ENCODE data around the gene MRPS6. TPM values are rescaled to one million over a fixed set of nuclear protein-coding genes. Genes with fewer than 3 reads are reported as not detected.
A peak's percentile ranks its signal among the peaks of the same experiment; 100 is the strongest.

The MRPS6 gene
- total and polyA plus RNA-seq, 10 of the 15 experiments (the other 5 are each of a cell fraction or from before 2014, with no cell fraction given) = 32.5 to 232 (median 90.3) TPM

DNA sequence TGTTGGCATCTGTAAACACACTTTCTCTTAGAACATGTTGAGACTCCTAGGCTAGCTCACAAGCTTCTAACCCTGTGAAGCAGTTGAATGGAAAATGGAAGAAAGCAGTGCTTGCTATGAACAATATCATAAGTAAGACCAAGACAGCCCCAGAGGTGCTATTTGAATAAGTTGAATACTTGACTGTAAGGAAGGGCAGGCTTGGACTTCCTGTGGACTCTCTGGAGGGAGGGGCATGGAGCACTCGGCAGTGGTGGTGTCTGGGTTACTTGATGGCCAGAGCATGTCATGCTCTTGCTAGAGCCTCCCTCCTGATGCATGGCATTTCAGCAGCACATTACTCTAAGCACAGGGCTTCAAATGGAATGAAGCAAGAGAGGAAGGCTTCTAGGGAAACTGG is 60.0 kb downstream of the MRPS6 start:
- 68% methylated on average over 1 of the region's 1 CpG for WGBS (ENCODE audit: insufficient coverage, insufficient replicate concordance, low lambda C conversion rate, missing lambda C conversion rate)
- ChIA-PET SMC1A (ENCODE audit: uncharacterized antibody, unreplicated experiment) (interaction anchor here (1.2 to 1.3 kb wide), 2 partner anchors 52 to 82 kb away, joined by 3 to 4 read pairs; no protein-coding TSS in a partner anchor), CTCF (interaction anchor here (0.6 to 1.7 kb wide), 2 partner anchors 13 to 57 kb away, joined by 3 to 7 read pairs; no protein-coding TSS in a partner anchor), POLR2A (no interaction called here), RAD21 (ENCODE audit: unreplicated experiment) (no interaction called here)
- H4K20me1 ChIP-seq (ENCODE audit: control insufficient read depth, insufficient read depth) = no peaks in the 10 kb centered on the region
- peaks cover 2% of the 10 kb centered on the region for H3K79me2 ChIP-seq (ENCODE audit: control insufficient read depth, insufficient read depth, low read length)
- no peak for FAIRE-seq
- no peak for DNase-seq (ENCODE audit: low read depth, low spot score)
- H3K27me3 ChIP-seq (replicated peaks in 1 of 2; ENCODE audit: control insufficient read depth in 2 of 2, insufficient read depth in 2 of 2, low read length in 1 of 2) = no peaks in the 10 kb centered on the region
- H2AFZ ChIP-seq (ENCODE audit: control insufficient read depth, low read depth, low read length) = no peak overlapping the region
- peak; percentile 42 for ATAC-seq
- H3K36me3 ChIP-seq (ENCODE audit: control insufficient read depth in 2 of 2, insufficient read depth in 2 of 2, low read length in 1 of 2) = peaks cover 10 to 28% of the 10 kb centered on the region in 2 experiments
- intact Hi-C loops (cut with micrococcal nuclease; ENCODE audit: unreplicated experiment) (no loop called here), in situ Hi-C loops (cut with MboI) (no loop called here)
- H3K4me2 ChIP-seq (ENCODE audit: control insufficient read depth, insufficient read depth) = no peak overlapping the region
- no peak overlapping the region for H3K4me3 ChIP-seq
- no TSS peak for BruUV-seq (replicated peaks)
- no peak overlapping the region for H3K9ac ChIP-seq (ENCODE audit: control insufficient read depth, insufficient read depth, low read length)
- no peak overlapping the region for H3K27ac ChIP-seq (ENCODE audit: control insufficient read depth, insufficient read depth)
- no peak for TF ChIP-seq KDM1A (IDR thresholded peaks at IDR 0.05; ENCODE audit: borderline replicate concordance)
- no peak for TF ChIP-seq MYC (IDR thresholded peaks at IDR 0.05; ENCODE audit: insufficient read depth, insufficient read length, insufficient replicate concordance, low read length, severe bottlenecking)
- no peak for TF ChIP-seq ZNF217 (IDR thresholded peaks at IDR 0.05)
- TF ChIP-seq LARP7 (IDR thresholded peaks at IDR 0.05) = no peak
- TF ChIP-seq USF2 (IDR thresholded peaks at IDR 0.05; ENCODE audit: borderline replicate concordance, low read depth, low read length) = no peak
- no peak for TF ChIP-seq NRF1 (conservative IDR thresholded peaks at IDR 0.05; ENCODE audit: low read depth, low read length)
- no peak for TF ChIP-seq SKIL (IDR thresholded peaks at IDR 0.05; ENCODE audit: low read depth, poor library complexity, severe bottlenecking)
- TF ChIP-seq IRF4 (IDR thresholded peaks at IDR 0.05; ENCODE audit: low read depth, low read length) = no peak
- TF ChIP-seq MTA3 (IDR thresholded peaks at IDR 0.05; ENCODE audit: borderline replicate concordance, low read length) = no peak
- TF ChIP-seq TCF3 (IDR thresholded peaks at IDR 0.05; ENCODE audit: borderline replicate concordance, insufficient read depth, low read depth, low read length) = no peak
- TF ChIP-seq ZNF24 (IDR thresholded peaks at IDR 0.05) = no peak
- no peak for TF ChIP-seq SUZ12 (IDR thresholded peaks at IDR 0.05; ENCODE audit: unreplicated experiment)
- TF ChIP-seq CBX5 (IDR thresholded peaks at IDR 0.05; ENCODE audit: low read depth) = no peak
- no peaks in the 10 kb centered on the region for H3K4me1 ChIP-seq (ENCODE audit: control insufficient read depth, insufficient read depth, low read length)
- H3K9me3 ChIP-seq (replicated peaks; ENCODE audit: control insufficient read depth, insufficient read depth, low read length) = peaks cover 4% of the 10 kb centered on the region; the same call in 2 of the 3 replicates

Measured in GM12878 (cell line).